RKO (cell line): ENCODE results near the gene NRG3.

Experiments
- DNase-seq: peaks from one replicate; pipeline ENCODE4 v3.0.0-alpha.2; 2016; ENCODE audit warnings: low spot score

NRG3 gene

DNA sequence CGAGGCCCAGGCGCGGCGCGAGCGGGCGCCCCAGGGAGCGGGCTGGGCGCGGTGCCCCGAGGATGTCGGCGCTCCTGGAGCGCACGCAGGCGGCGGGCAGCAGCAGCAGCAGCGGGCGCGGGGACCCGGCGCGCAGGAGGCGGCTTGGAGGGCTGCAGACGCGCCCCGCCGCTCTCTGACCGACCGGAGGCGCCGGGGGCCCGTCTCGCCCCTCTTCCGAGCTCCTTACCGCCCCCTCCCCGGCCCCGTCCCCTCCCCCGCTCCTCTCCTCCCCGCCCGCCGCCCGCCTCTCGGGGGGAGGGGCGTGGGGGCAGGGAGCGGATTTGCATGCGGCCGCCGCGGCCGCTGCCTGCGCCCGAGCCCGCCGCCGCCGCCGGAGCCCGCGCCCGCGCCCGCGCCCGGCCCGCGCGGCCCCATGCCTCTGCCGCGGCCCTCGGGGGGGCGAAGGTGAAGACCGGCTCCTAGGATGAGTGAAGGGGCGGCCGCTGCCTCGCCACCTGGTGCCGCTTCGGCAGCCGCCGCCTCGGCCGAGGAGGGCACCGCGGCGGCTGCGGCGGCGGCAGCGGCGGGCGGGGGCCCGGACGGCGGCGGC lies at the start of gene NRG3:
Gene NRG3 (plus strand): TSS at position 320 of the 592 bp plus-strand sequence.
- DNase-seq: no peak

GRCh38 chr10:81828251-81828650 lies 46.7 kb upstream of the NRG3 start:
- no peak for DNase-seq

DNA sequence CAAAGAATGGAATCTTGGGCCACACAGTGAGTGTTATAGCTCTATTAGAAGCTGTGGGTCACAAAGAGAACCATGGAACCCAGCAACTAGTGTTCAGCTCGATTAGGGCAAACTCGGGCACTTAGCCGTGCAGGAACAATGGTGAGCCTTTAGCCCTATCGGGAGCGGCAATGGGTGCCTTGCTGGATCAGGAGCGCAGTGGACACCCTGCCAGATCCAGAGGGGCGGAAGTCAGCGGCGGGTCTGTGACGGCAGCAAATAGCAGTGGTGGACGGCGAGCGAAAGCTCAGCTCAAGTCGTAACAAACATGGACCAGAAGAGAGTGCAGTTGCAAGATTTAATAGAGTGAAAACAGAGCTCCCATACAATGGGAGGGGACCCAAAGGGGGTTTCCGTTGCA lies 43.9 kb upstream of the NRG3 start:
- no peak for DNase-seq

DNA sequence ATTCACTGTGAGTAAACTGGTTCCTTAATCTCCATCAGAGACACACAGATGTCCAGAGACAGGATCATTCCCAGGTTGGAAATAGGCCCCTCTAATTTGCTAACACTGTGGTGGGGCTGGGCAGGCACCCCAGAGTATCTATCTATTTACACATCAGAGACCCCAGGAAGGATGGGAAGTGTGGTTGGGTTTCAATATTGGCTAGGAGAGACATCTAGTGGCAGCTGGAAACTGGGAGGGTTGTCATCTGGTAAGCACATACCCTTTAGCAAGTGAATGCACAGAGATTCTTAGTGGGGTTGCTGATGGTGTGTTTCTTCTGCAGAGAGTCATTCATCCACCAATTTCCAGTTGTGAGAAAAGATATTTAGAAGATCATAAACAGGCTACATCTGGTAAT lies 36.0 kb upstream of the NRG3 start:
- no peak for DNase-seq

- DNase-seq: no peak
Measured at GRCh38 chr10:81843042-81843441, 32.0 kb upstream of the NRG3 start.

- no peak for DNase-seq
Measured at GRCh38 chr10:81847675-81848074, 27.3 kb upstream of the NRG3 start.

- DNase-seq: no peak
Measured at GRCh38 chr10:81848514-81848913, 26.5 kb upstream of the NRG3 start.

DNA sequence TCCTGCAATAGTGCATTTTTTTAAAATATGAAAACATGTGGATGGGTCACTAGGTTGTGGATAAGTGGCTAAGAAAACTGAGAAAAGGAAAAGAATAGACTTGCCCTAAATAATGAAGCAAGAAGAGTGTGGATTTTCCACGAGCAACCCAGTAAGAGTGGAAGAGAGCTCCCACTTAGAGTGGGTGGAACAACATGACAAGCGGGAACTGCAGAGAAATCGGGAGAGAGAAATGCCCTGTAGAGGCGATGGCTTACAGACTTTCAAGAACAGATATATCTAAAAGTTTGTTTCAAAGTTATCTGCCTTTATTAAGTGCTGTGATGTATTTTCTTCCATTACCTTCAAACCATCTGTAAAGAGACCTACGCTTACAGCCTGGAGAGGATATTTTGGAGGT lies 26.1 kb upstream of the NRG3 start:
- no peak for DNase-seq

DNA sequence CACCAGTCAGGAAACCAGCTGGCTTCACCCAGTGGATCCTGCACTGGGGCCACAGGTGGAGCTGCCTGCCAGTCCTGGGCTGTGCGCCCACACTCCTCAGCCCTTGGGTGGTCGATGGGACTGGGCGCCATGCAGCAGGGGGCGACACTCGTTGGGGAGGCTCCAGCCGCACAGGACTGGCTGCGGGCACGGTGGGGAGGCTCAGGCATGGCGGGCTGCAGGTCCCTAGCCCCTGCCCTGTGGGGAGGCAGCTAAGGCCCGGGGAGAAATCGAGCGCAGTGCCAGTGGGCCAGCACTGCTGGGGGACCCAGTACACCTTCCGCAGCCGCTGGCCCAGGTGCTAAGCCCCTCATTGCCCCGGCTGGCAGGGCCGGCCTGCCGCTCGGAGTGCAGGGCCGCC lies 12.4 kb upstream of the NRG3 start:
- no peak for DNase-seq

GRCh38 chr10:81863771-81864170 lies 11.2 kb upstream of the NRG3 start:
- DNase-seq: no peak

DNA sequence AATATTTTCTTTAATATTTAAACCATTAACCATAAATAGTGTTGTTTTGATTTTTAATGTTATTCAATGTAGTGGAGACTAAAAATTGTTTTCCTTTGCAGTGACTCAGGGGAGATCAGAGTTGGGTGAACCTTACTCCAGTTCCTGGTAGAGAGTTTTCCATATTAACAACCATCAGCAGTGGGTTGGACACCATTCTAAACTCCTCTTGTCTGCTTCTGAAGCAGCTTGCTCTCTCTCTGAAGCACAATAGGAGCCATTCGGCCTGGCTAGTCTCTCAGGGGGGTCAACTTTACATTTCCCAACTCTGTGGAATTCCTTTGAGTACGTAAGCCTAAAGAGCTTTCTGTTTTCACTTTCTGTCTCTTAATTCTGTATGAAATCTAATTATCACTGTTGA lies 9.4 kb upstream of the NRG3 start:
- DNase-seq: no peak

- DNase-seq: no peak
Measured at GRCh38 chr10:81866753-81867152, 8.2 kb upstream of the NRG3 start.

GRCh38 chr10:81870472-81870871 lies 4.5 kb upstream of the NRG3 start:
- no peak for DNase-seq

GRCh38 chr10:81871558-81871957 lies 3.4 kb upstream of the NRG3 start:
- DNase-seq: no peak

GRCh38 chr10:81872206-81872862 lies 2.7 kb upstream of the NRG3 start:
- DNase-seq: no peak

- DNase-seq: no peak
Measured at GRCh38 chr10:81873231-81873931, 1.6 kb upstream of the NRG3 start.

DNA sequence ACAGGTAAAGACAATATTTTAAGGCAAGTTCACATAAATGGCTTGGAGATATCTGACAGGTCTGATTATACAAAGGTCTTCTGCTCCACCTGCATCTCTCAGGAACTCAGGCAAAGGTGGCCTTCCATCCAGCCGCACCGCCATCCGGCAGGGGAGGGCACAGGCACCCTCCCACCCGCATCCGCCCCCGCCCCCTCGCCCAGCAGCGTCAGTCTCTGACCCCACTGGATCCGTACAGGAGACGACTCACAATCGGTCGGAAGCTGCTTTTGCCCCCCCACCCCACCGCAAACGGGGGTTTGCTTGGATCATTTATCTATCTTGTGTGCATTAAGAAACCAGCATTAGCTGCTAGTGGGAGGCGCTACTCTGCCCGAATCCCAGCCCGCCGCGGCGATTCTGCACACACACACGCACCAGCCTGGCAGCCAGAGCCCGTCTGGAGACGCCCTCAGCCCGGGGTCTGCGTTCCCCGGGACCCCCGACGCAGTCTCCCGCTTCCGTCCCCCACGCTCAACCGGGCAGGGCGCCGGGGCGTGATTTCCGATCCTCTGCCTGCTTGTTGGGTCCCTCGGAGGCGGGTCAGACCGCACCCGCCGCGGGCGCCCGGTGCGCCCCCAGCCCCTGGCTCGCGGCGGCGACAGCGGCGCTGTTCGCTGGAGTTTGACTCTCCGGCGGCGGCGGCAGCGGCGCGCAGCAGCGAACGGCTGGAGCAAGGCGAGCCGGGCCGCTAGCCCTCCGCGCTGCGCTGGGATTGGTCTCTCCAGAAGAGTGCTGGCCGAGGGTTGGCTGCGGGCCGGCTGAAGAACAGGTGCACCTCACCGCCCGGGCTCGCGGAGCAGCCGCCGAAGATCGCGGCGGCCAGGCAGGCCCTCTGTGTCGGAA lies 820 bp upstream of the NRG3 start:
- no peak for DNase-seq

- DNase-seq: no peak
Measured at GRCh38 chr10:81875467-81876252, 666 bp downstream of the NRG3 start.

- no peak for DNase-seq
Measured at GRCh38 chr10:81876253-81877077, 1.5 kb downstream of the NRG3 start.

DNA sequence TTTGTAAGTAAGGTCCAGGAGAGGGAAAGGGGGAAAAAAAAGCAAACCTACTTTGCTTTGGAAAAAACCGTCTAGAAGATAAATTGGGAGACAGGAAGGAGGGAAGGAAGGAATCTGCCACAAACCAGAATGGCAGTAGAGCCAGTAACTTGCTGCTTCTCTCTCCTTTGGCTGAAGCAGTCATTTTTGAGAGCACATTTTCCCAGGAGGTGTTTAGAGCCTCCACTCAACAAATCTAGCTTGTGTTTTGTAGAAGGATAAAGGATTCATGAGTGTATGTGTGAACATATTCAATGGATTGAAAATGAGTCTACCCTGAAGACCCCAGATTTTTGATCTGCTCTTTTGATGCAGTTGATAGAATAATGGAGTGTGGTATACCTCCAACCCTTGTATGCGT lies 2.6 kb downstream of the NRG3 start:
- DNase-seq: no peak

- no peak for DNase-seq
Measured at GRCh38 chr10:81882011-81882410, 7.0 kb downstream of the NRG3 start.
